Fibroblast of the aortic adventitia (primary cell): ENCODE data around the gene DEFB131B. TPM values are rescaled to one million over a fixed set of nuclear protein-coding genes. Genes with fewer than 3 reads are reported as not detected.
"Not testable (repeated sequence)": the region's sequence is repeated elsewhere in the genome, so short reads cannot be mapped to it uniquely, and the experiment has no call there.

ENCODE experiments used
- DNase-seq: peaks from one replicate; pipeline ENCODE4 v3.0.0-alpha.2; 2010; ENCODE audit warnings: low read depth
- H3K4me3 ChIP-seq: 2 replicates; pipeline ENCODE4 v1.5.1; 2011; ENCODE audit warnings: low read depth, mild to moderate bottlenecking, control low read depth, low read length, moderate library complexity
- CTCF ChIP-seq: IDR thresholded peaks from 2 replicates; pipeline ENCODE4 v1.5.1; 2011; ENCODE audit warnings: mild to moderate bottlenecking, low read length, control low read depth, inconsistent platforms; ENCODE audit not compliant: insufficient read depth
- total RNA-seq: library from RNA; depleted of rRNA; stranded (reverse); fragments of >200 nt; gene quantifications from 2 replicates; pipeline ENCODE4 v1.2.3, GENCODE V29; 2012; ENCODE audit warnings: low replicate concordance

Gene DEFB131B
- total RNA-seq, result not detected in 2 replicates

- H3K4me3 ChIP-seq, DNase-seq: not testable (repeated sequence)
Measured at GRCh38 chr11:71878059-71878458, at the start of gene DEFB131B. Gene DEFB131B, plus strand, starts transcription at chr11:71878453. Its CDS starts 0 bp downstream, at chr11:71878453.

- DNase-seq, H3K4me3 ChIP-seq: not testable (repeated sequence)
Measured at GRCh38 chr11:71829247-71829646, 49.0 kb upstream of the DEFB131B start.

- not testable (repeated sequence) for H3K4me3 ChIP-seq, DNase-seq
Measured at GRCh38 chr11:71829686-71830085, 48.6 kb upstream of the DEFB131B start.

- not testable (repeated sequence) for DNase-seq, H3K4me3 ChIP-seq
Measured at GRCh38 chr11:71832811-71833210, 45.4 kb upstream of the DEFB131B start, which contains the start of gene DEFB108B. Gene DEFB108B, plus strand, starts transcription at chr11:71833200. Its CDS starts 0 bp downstream, at chr11:71833200.

GRCh38 chr11:71842720-71843119 lies 35.5 kb upstream of the DEFB131B start:
- not testable (repeated sequence) for H3K4me3 ChIP-seq, DNase-seq

GRCh38 chr11:71843355-71843754 lies 34.9 kb upstream of the DEFB131B start:
- not testable (repeated sequence) for H3K4me3 ChIP-seq, DNase-seq

GRCh38 chr11:71843858-71844257 lies 34.4 kb upstream of the DEFB131B start:
- H3K4me3 ChIP-seq, result no peak overlapping the region
- no peak for DNase-seq
- no peak for TF ChIP-seq CTCF

GRCh38 chr11:71853895-71854294 lies 24.4 kb upstream of the DEFB131B start:
- H3K4me3 ChIP-seq, DNase-seq: not testable (repeated sequence)

- H3K4me3 ChIP-seq, DNase-seq: not testable (repeated sequence)
Measured at GRCh38 chr11:71855880-71856279, 22.4 kb upstream of the DEFB131B start.

- H3K4me3 ChIP-seq, DNase-seq: not testable (repeated sequence)
Measured at GRCh38 chr11:71860835-71861234, 17.4 kb upstream of the DEFB131B start.

GRCh38 chr11:71863978-71864627 lies 14.2 kb upstream of the DEFB131B start:
- not testable (repeated sequence) for H3K4me3 ChIP-seq
- TF ChIP-seq CTCF, result peak; percentile 69
- DNase-seq, result peak; percentile 69

GRCh38 chr11:71867209-71867608 lies 11.0 kb upstream of the DEFB131B start:
- not testable (repeated sequence) for DNase-seq, H3K4me3 ChIP-seq

- not testable (repeated sequence) for H3K4me3 ChIP-seq, DNase-seq
Measured at GRCh38 chr11:71869931-71870330, 8.3 kb upstream of the DEFB131B start.

- DNase-seq, H3K4me3 ChIP-seq: not testable (repeated sequence)
Measured at GRCh38 chr11:71870661-71871060, 7.6 kb upstream of the DEFB131B start.

- not testable (repeated sequence) for DNase-seq, H3K4me3 ChIP-seq
Measured at GRCh38 chr11:71876262-71876661, 2.0 kb upstream of the DEFB131B start.

- not testable (repeated sequence) for H3K4me3 ChIP-seq, DNase-seq
Measured at GRCh38 chr11:71885806-71886205, 7.6 kb downstream of the DEFB131B start.

- not testable (repeated sequence) for DNase-seq, H3K4me3 ChIP-seq
Measured at GRCh38 chr11:71888335-71889010, 10.2 kb downstream of the DEFB131B start.
